GM12864 (cell line): Measurements from ENCODE around the gene SMIM38.

Source experiments
- DNase-seq: peaks from one replicate; pipeline ENCODE4 v3.0.0-alpha.2; 2011; ENCODE audit warnings: low read depth
- H3K4me3 ChIP-seq: 2 replicates; pipeline ENCODE4 v1.5.1; 2011; ENCODE audit warnings: mild to moderate bottlenecking, low read depth, low read length, control low read depth
- CTCF ChIP-seq: IDR thresholded peaks from 2 replicates; pipeline ENCODE4 v1.5.1; 2011; ENCODE audit warnings: low read depth, mild to moderate bottlenecking, moderate library complexity, low read length, control low read depth, inconsistent platforms; ENCODE audit errors: missing control alignments

The SMIM38 gene

GRCh38 chr11:69155302-69156234 lies at the start of gene SMIM38:
SMIM38 (plus strand) TSS chr11:69155935; CDS start chr11:69157847, 1,912 bp downstream.
- no peak for TF ChIP-seq CTCF
- H3K4me3 ChIP-seq, result peak within 1 kb of the TSS; percentile 55

GRCh38 chr11:69106031-69106811 lies 49.5 kb upstream of the SMIM38 start:
- no peak overlapping the region for H3K4me3 ChIP-seq
- no peak for DNase-seq
- no peak for TF ChIP-seq CTCF

More at GRCh38 chr11:69155302-69156234, at the start of gene SMIM38:
- DNase-seq, result peak; percentile 40

GRCh38 chr11:69107413-69107812 lies 48.3 kb upstream of the SMIM38 start:
- H3K4me3 ChIP-seq, result no peak overlapping the region
- TF ChIP-seq CTCF, result no peak
- no peak for DNase-seq

GRCh38 chr11:69108030-69108429 lies 47.7 kb upstream of the SMIM38 start:
- TF ChIP-seq CTCF, result no peak
- DNase-seq, result no peak

GRCh38 chr11:69108559-69108958 lies 47.2 kb upstream of the SMIM38 start:
- DNase-seq, result no peak
- no peak for TF ChIP-seq CTCF
- no peak overlapping the region for H3K4me3 ChIP-seq

More at GRCh38 chr11:69108030-69108429, 47.7 kb upstream of the SMIM38 start:
- H3K4me3 ChIP-seq, result no peak overlapping the region

- TF ChIP-seq CTCF, result no peak
- H3K4me3 ChIP-seq, result no peak overlapping the region
- no peak for DNase-seq
Observed at GRCh38 chr11:69109101-69109500, 46.6 kb upstream of the SMIM38 start.
